ENCODE results near the gene KCNC3. TPM values are rescaled to one million over a fixed set of nuclear protein-coding genes. Genes with fewer than 3 reads are reported as not detected.

The KCNC3 gene
- polyA plus RNA-seq, 2 of the 4 experiments (the other 2 are of a cell fraction): 0.17 to 1.4 TPM

DNA sequence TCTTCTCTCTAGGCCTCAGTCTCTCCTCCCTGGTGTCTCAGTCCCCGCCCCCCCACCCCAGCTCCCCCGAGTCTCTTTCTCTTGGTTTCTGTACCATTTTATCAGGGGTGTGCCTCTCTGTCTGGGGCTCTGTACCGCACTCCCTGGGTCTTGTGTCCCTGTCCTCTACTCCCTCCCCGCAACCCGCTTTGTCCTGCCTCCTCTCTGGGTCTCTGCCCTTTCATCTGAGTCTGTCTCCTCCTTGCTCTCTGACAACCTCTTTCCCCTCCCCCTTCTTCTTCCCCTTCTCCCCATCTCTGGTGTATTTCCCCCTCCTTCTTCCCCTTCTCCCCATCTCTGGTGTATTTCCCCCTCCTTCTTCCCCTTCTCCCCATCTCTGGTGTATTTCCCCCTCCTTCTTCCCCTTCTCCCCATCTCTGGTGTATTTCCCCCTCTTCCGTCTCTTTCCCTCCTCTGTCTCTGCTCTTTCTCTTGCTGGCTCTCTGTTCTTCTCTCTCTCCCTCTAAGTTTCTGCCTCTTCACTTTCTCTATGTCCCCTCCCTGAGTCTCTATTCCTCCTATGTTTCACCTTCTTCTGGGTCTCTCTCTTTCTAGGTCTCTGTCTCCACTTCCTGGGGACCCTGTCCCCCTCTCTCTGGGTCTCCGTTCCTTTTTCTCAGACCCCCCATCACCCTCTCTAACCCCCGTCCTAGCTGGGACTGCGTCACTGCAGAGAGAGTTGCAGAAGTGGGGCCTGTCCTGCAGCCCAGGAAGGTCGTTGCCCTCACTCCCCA, 2.2 kb upstream of the KCNC3 start:
- no peak for FAIRE-seq

DNA sequence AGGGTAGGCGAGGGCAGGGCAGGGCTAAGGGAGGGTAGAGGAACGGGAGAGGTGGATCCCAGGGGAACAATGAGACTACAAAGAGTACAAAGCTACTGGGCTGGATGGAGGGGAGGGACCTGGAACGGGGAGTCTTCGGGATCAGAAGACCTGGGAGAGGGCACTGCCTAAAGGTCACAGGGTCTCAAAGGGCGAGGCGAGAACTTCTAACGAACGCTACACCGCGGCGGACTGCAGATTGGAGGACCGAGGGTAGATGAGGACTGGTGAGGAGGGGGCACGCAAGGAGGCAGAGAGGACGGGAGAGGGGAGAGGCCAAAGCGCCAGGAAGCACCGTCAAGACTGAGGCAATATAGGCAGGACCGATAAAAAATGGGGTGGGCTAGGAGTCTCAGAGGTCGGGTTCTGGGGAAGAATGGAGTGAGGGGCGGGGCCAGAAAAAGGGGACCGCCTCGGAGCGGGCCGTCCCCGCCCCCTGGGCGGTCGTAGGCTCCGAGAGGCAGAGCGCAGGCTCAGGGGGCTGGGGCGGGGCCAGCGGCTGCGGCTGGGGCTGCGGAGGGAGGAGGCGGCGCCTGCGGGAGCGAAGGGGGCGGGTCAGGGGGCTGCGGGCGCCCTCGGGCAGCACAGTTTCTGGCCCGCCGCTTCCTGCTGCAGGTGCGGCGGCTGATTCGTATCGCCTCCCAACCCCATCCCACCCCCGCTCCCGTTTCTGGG, 1.3 kb upstream of the KCNC3 start:
- FAIRE-seq (no peak), ATAC-seq (peak; percentile 33 to 74), DNase-seq (ENCODE audit: low read depth in 1 of 2, low spot score in 1 of 2) (peak; percentile 87 to 94)
- peak overlapping the region; percentile 99 for H3K4me2 ChIP-seq
- peak; percentile 25; the same call in 1 of the 2 replicates for TF ChIP-seq POLR2A (IDR thresholded peaks at IDR 0.05; ENCODE audit: low read length)
- TF ChIP-seq, protein P1, sequence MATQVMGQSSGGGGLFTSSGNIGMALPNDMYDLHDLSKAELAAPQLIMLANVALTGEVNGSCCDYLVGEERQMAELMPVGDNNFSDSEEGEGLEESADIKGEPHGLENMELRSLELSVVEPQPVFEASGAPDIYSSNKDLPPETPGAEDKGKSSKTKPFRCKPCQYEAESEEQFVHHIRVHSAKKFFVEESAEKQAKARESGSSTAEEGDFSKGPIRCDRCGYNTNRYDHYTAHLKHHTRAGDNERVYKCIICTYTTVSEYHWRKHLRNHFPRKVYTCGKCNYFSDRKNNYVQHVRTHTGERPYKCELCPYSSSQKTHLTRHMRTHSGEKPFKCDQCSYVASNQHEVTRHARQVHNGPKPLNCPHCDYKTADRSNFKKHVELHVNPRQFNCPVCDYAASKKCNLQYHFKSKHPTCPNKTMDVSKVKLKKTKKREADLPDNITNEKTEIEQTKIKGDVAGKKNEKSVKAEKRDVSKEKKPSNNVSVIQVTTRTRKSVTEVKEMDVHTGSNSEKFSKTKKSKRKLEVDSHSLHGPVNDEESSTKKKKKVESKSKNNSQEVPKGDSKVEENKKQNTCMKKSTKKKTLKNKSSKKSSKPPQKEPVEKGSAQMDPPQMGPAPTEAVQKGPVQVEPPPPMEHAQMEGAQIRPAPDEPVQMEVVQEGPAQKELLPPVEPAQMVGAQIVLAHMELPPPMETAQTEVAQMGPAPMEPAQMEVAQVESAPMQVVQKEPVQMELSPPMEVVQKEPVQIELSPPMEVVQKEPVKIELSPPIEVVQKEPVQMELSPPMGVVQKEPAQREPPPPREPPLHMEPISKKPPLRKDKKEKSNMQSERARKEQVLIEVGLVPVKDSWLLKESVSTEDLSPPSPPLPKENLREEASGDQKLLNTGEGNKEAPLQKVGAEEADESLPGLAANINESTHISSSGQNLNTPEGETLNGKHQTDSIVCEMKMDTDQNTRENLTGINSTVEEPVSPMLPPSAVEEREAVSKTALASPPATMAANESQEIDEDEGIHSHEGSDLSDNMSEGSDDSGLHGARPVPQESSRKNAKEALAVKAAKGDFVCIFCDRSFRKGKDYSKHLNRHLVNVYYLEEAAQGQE (IDR thresholded peaks at IDR 0.05): no peak
- H3K4me1 ChIP-seq: peaks cover 42% of the 10 kb centered on the region
- ChIA-PET CTCF (interaction anchor here (1.1 to 1.7 kb wide), 3 partner anchors 38 to 194 kb away, joined by 4 to 6 read pairs (median 4); no protein-coding TSS in a partner anchor), POLR2A (no interaction called here)
- H3K4me3 ChIP-seq: peak overlapping the region; percentile 60
- 0 out of 3 replicates have a peak, but pooled peaks cover 3% of the 10 kb centered on the region for H3K9me3 ChIP-seq
- peak overlapping the region; percentile 63 to 78 for H3K27ac ChIP-seq
- 4% methylated on average over 45 of the region's 48 CpGs for WGBS (ENCODE audit: missing lambda C conversion rate)

More for the DNA sequence above, 2.2 kb upstream of the KCNC3 start:
- POLR2A ChIA-PET: interaction anchor here (0.6 kb wide), 1 partner anchor 37 kb away, joined by 3 read pairs; no protein-coding TSS in a partner anchor
- Histone ChIP-seq H3K4me2 (peak overlapping the region; percentile 99), H3K9me3 (0 out of 3 replicates have a peak, but pooled peaks cover 3% of the 10 kb centered on the region), H3K4me1 (peaks cover 34% of the 10 kb centered on the region), H3K27ac (peak overlapping the region; percentile 63 to 78), H3K4me3 (peak overlapping the region; percentile 60)
- TF ChIP-seq RAD21 (conservative IDR thresholded peaks at IDR 0.05 in 1 of 2, IDR thresholded peaks at IDR 0.05 in 1 of 2) (no peak), TP53 (CRISPR knock-in tag; IDR thresholded peaks at IDR 0.05) (no peak), MAFK (IDR thresholded peaks at IDR 0.05; ENCODE audit: partially characterized antibody) (no peak), HOXA7 (CRISPR knock-in tag; IDR thresholded peaks at IDR 0.05) (no peak), ESRRA (IDR thresholded peaks at IDR 0.05; ENCODE audit: borderline replicate concordance, low read length) (no peak), KDM1A (IDR thresholded peaks at IDR 0.05; ENCODE audit: low read depth) (no peak), RFX5 (IDR thresholded peaks at IDR 0.05) (no peak), CHD2 (IDR thresholded peaks at IDR 0.05; ENCODE audit: low read length, partially characterized antibody) (no peak), FOXS1 (CRISPR knock-in tag; IDR thresholded peaks at IDR 0.05) (no peak), RCOR1 (IDR thresholded peaks at IDR 0.05; ENCODE audit: low read depth, low read length) (no peak), SREBF2 (IDR thresholded peaks at IDR 0.05) (no peak), HOXB5 (CRISPR knock-in tag; IDR thresholded peaks at IDR 0.05) (no peak), ZFP36 (IDR thresholded peaks at IDR 0.05; ENCODE audit: borderline replicate concordance, partially characterized antibody) (no peak)
- TF ChIP-seq, protein P2, sequence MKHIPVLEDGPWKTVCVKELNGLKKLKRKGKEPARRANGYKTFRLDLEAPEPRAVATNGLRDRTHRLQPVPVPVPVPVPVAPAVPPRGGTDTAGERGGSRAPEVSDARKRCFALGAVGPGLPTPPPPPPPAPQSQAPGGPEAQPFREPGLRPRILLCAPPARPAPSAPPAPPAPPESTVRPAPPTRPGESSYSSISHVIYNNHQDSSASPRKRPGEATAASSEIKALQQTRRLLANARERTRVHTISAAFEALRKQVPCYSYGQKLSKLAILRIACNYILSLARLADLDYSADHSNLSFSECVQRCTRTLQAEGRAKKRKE (CRISPR knock-in tag; IDR thresholded peaks at IDR 0.05; ENCODE audit: low read depth): no peak
- TF ChIP-seq, protein P3, sequence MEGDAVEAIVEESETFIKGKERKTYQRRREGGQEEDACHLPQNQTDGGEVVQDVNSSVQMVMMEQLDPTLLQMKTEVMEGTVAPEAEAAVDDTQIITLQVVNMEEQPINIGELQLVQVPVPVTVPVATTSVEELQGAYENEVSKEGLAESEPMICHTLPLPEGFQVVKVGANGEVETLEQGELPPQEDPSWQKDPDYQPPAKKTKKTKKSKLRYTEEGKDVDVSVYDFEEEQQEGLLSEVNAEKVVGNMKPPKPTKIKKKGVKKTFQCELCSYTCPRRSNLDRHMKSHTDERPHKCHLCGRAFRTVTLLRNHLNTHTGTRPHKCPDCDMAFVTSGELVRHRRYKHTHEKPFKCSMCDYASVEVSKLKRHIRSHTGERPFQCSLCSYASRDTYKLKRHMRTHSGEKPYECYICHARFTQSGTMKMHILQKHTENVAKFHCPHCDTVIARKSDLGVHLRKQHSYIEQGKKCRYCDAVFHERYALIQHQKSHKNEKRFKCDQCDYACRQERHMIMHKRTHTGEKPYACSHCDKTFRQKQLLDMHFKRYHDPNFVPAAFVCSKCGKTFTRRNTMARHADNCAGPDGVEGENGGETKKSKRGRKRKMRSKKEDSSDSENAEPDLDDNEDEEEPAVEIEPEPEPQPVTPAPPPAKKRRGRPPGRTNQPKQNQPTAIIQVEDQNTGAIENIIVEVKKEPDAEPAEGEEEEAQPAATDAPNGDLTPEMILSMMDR (IDR thresholded peaks at IDR 0.05): no peak
- TF ChIP-seq, protein P4, sequence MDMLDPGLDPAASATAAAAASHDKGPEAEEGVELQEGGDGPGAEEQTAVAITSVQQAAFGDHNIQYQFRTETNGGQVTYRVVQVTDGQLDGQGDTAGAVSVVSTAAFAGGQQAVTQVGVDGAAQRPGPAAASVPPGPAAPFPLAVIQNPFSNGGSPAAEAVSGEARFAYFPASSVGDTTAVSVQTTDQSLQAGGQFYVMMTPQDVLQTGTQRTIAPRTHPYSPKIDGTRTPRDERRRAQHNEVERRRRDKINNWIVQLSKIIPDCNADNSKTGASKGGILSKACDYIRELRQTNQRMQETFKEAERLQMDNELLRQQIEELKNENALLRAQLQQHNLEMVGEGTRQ (IDR thresholded peaks at IDR 0.05): no peak
- TF ChIP-seq, protein P5, sequence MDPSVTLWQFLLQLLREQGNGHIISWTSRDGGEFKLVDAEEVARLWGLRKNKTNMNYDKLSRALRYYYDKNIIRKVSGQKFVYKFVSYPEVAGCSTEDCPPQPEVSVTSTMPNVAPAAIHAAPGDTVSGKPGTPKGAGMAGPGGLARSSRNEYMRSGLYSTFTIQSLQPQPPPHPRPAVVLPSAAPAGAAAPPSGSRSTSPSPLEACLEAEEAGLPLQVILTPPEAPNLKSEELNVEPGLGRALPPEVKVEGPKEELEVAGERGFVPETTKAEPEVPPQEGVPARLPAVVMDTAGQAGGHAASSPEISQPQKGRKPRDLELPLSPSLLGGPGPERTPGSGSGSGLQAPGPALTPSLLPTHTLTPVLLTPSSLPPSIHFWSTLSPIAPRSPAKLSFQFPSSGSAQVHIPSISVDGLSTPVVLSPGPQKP (IDR thresholded peaks at IDR 0.05; ENCODE audit: low read depth, low read length): no peak
- TF ChIP-seq, protein P6, sequence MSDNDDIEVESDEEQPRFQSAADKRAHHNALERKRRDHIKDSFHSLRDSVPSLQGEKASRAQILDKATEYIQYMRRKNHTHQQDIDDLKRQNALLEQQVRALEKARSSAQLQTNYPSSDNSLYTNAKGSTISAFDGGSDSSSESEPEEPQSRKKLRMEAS (IDR thresholded peaks at IDR 0.05): no peak
- TF ChIP-seq, protein P7, sequence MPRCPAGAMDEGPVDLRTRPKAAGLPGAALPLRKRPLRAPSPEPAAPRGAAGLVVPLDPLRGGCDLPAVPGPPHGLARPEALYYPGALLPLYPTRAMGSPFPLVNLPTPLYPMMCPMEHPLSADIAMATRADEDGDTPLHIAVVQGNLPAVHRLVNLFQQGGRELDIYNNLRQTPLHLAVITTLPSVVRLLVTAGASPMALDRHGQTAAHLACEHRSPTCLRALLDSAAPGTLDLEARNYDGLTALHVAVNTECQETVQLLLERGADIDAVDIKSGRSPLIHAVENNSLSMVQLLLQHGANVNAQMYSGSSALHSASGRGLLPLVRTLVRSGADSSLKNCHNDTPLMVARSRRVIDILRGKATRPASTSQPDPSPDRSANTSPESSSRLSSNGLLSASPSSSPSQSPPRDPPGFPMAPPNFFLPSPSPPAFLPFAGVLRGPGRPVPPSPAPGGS (IDR thresholded peaks at IDR 0.05): no peak
- 28% methylated on average over 10 of the region's 10 CpGs for WGBS (ENCODE audit: missing lambda C conversion rate)
- no peak for ATAC-seq
- CTCF ChIA-PET: interaction anchor here (0.8 to 1.1 kb wide), 2 partner anchors 26 to 184 kb away, joined by 3 to 4 read pairs; no protein-coding TSS in a partner anchor
- DNase-seq (ENCODE audit: low read depth in 1 of 2, low spot score in 1 of 2): no peak

All from A549 (cell line).